Liver (tissue), 9 donors: ENCODE results near the gene SOWAHA. TPM values are rescaled to one million over a fixed set of nuclear protein-coding genes. Genes with fewer than 3 reads are reported as not detected.

Experiments
- DNase-seq: peaks from one replicate; pipeline ENCODE4 v3.0.0-alpha.2; 2017; ENCODE audit warnings: low spot score
- H3K27ac ChIP-seq, 2 donors: one replicate each; pipeline ENCODE4 v1.7.0; 2013; ENCODE audit warnings: inconsistent platforms in 2 of 2, low read length in 2 of 2, control low read depth in 1 of 2, low read depth in 1 of 2, mild to moderate bottlenecking in 1 of 2
- H3K27me3 ChIP-seq, 4 donors: one replicate each; pipeline versions ENCODE4 v1.6.1 to v1.7.0; 2013; ENCODE audit warnings: low read length in 3 of 4, inconsistent platforms in 1 of 4, mild to moderate bottlenecking in 1 of 4, moderate library complexity in 1 of 4; ENCODE audit not compliant: control insufficient read depth in 4 of 4, insufficient read depth in 4 of 4
- H3K36me3 ChIP-seq, 4 donors: one replicate each; pipeline versions ENCODE4 v1.6.1 to v1.7.0; 2013; ENCODE audit warnings: low read length in 3 of 4, mild to moderate bottlenecking in 3 of 4, low read depth in 1 of 4, moderate library complexity in 1 of 4; ENCODE audit not compliant: control insufficient read depth in 4 of 4, insufficient read depth in 3 of 4
- H3K4me1 ChIP-seq, 4 donors: one replicate each; pipeline versions ENCODE4 v1.6.1 to v1.7.0; 2013; ENCODE audit warnings: low read length in 3 of 4, mild to moderate bottlenecking in 3 of 4, moderate library complexity in 1 of 4; ENCODE audit not compliant: control insufficient read depth in 4 of 4, insufficient read depth in 4 of 4
- H3K4me3 ChIP-seq, 3 donors: one replicate each; pipeline versions ENCODE4 v1.6.1 to v1.7.0; 2013; ENCODE audit warnings: low read length in 3 of 3, control low read depth in 1 of 3, low read depth in 1 of 3, mild to moderate bottlenecking in 1 of 3
- H3K9ac ChIP-seq, 2 donors: one replicate each; pipeline ENCODE4 v1.7.0; 2013; ENCODE audit warnings: low read length in 2 of 2, mild to moderate bottlenecking in 2 of 2, moderate library complexity in 2 of 2, control low read depth in 1 of 2, low read depth in 1 of 2
- H3K9me3 ChIP-seq, 4 donors: one replicate each; pipeline versions ENCODE4 v1.6.1 to v1.7.0; 2013; ENCODE audit warnings: low read length in 3 of 4; ENCODE audit not compliant: control insufficient read depth in 4 of 4
- ATF3 ChIP-seq: IDR thresholded peaks from 2 replicates; pipeline ENCODE4 v1.6.1; 2016; ENCODE audit warnings: antibody characterized with exemption
- EGR1 ChIP-seq, 2 donors: IDR thresholded peaks; 2 replicates each; pipeline ENCODE4 v1.6.1; 2016 to 2018; ENCODE audit warnings: antibody characterized with exemption in 2 of 2, low read depth in 2 of 2
- FOXA2 ChIP-seq: IDR thresholded peaks from 2 replicates; pipeline ENCODE4 v1.6.1; 2016; ENCODE audit warnings: antibody characterized with exemption
- GABPA ChIP-seq, 2 donors: IDR thresholded peaks in 1 of 2; conservative IDR thresholded peaks in 1 of 2; 2 replicates each; pipeline ENCODE4 v1.6.1; 2016; ENCODE audit warnings: antibody characterized with exemption in 2 of 2, mild to moderate bottlenecking in 1 of 2, moderate library complexity in 1 of 2
- HNF4G ChIP-seq: IDR thresholded peaks from 2 replicates; pipeline ENCODE4 v1.6.1; 2016; ENCODE audit warnings: antibody characterized with exemption
- JUND ChIP-seq, 2 donors: IDR thresholded peaks; 2 replicates each; pipeline ENCODE4 v1.6.1; 2016; ENCODE audit warnings: antibody characterized with exemption in 2 of 2
- NR2F2 ChIP-seq: IDR thresholded peaks from 2 replicates; pipeline ENCODE4 v1.6.1; 2016; ENCODE audit warnings: antibody characterized with exemption
- REST ChIP-seq: IDR thresholded peaks from 2 replicates; pipeline ENCODE4 v1.6.1; 2016; ENCODE audit warnings: antibody characterized with exemption, mild to moderate bottlenecking
- RXRA ChIP-seq, 2 donors: IDR thresholded peaks; 2 replicates each; pipeline ENCODE4 v1.6.1; 2017 to 2018; ENCODE audit warnings: antibody characterized with exemption in 2 of 2, mild to moderate bottlenecking in 1 of 2
- SP1 ChIP-seq: IDR thresholded peaks from 2 replicates; pipeline ENCODE4 v1.6.1; 2018; ENCODE audit warnings: antibody characterized with exemption, mild to moderate bottlenecking
- TAF1 ChIP-seq: conservative IDR thresholded peaks from 2 replicates; pipeline ENCODE4 v1.6.1; 2016; ENCODE audit warnings: antibody characterized with exemption, mild to moderate bottlenecking
- YY1 ChIP-seq: IDR thresholded peaks from 2 replicates; pipeline ENCODE4 v1.6.1; 2016; ENCODE audit warnings: antibody characterized with exemption, mild to moderate bottlenecking
- WGBS: extraction: QIAGEN DNeasy Blood & Tissue Kit; methylation state at CpG from one replicate; pipeline ENCODE4 v1.1.7; 2013; 5-methylcytosine and 5-hydroxymethylcytosine counted together
- polyA plus RNA-seq, 2 donors: library from polyadenylated mRNA; stranded (reverse) in 1 of 2; unstranded in 1 of 2; fragments of 200-250 nt in 1 of 2; fragments of >200 nt in 1 of 2; fragmentation: Nextera tagmentation in 1 of 2; extraction: Ambion mirVana in 1 of 2; gene quantifications; one replicate each; pipeline versions ENCODE4 v1.2.1 to v1.2.3, GENCODE V29; 2013 to 2015
- total RNA-seq, 2 donors: library from RNA; depleted of rRNA; stranded (reverse); fragments of >200 nt; gene quantifications; one replicate each; pipeline ENCODE4 v1.2.3, GENCODE V29; 2014
- TF ChIP-seq, protein P1 (sequence below): fragments of 150-350 bp; IDR thresholded peaks from 2 replicates; pipeline ENCODE4 v1.5.1; 2017; ENCODE audit warnings: improper control_type of control experiment, low read depth, low read length; ENCODE audit not compliant: missing input control
- TF ChIP-seq, protein P2 (sequence below): IDR thresholded peaks from 2 replicates; pipeline ENCODE4 v1.6.1; 2016; ENCODE audit warnings: antibody characterized with exemption
- donor health status: healthy.
- donor health status: healthy.
- donor health status: healthy.
- donor health status: healthy.
- donor health status: healthy.

SOWAHA gene
- total RNA-seq, result 1 to 10 TPM; 1.6 to 1.9 TPM
- polyA plus RNA-seq, result 1 to 10 TPM; 1.3 to 2.2 TPM

DNA sequence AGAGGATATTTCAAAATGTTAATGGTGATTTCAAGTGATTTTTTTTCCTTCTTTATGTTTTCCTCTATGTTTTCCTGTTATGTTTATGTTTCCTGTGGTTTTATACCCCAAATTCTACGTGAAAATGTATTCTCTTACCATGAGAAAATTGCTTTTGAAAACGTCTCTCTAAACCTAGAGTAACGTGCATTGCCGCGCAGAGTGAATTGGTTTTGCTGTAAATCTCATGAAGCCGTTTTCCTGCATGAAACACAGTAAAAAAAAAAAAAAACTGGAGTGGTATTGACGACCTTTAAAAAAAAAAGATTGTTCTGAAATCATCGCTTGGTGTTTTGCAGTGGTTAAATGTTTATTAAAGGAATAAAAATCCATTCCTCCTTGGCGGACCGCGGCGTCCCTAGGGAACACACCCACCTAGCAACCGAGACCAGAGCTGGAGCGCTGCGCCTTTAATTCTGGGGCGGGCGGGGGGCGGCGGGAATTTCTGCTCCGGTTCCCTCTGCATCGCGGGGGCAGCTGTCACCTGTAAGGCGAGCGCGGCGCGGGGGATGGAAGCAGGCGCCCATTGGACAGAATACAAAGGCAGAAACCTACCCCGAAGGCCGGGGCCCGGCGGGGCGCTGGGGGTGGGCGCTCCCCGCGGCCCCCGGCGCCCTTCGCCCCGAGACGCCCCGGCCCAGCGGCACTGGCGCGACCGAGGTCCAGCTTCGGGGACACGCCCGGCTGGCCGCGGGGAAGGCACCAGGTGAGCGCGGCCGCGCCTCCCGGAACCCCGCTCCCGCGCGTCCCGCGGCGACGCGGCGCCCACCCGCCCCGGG lies at the start of gene SOWAHA:
TSS of gene SOWAHA (plus strand) at position 522 of the 818 bp plus-strand sequence. CDS start 320 bp downstream, outside the sequence.
- 5% methylated on average over 68 of the region's 68 CpGs for WGBS
- H3K27me3 ChIP-seq, result no peaks in the 10 kb centered on the region
- peaks cover 0 to 23% (median 9%) of the 10 kb centered on the region in 4 donors for H3K4me1 ChIP-seq
- H3K4me3 ChIP-seq, result peak within 1 kb of the TSS in 2 of 3 donors; percentile 10 to 76
- no peak within 1 kb of the TSS for H3K27ac ChIP-seq
- no peaks in the 10 kb centered on the region for H3K9me3 ChIP-seq
- no peaks in the 10 kb centered on the region for H3K36me3 ChIP-seq
- H3K9ac ChIP-seq, result no peak within 1 kb of the TSS
- TF ChIP-seq SP1, result no peak
- TF ChIP-seq RXRA (IDR thresholded peaks at IDR 0.05), result no peak
- no peak for TF ChIP-seq EGR1 (IDR thresholded peaks at IDR 0.05; ENCODE audit: low read depth in 2 of 2)
- no peak for TF ChIP-seq REST
- TF ChIP-seq ATF3, result no peak
- no peak for TF ChIP-seq JUND (IDR thresholded peaks at IDR 0.05)
- TF ChIP-seq NR2F2, result no peak
- no peak for TF ChIP-seq FOXA2
- TF ChIP-seq HNF4G, result no peak
- TF ChIP-seq, protein P1, sequence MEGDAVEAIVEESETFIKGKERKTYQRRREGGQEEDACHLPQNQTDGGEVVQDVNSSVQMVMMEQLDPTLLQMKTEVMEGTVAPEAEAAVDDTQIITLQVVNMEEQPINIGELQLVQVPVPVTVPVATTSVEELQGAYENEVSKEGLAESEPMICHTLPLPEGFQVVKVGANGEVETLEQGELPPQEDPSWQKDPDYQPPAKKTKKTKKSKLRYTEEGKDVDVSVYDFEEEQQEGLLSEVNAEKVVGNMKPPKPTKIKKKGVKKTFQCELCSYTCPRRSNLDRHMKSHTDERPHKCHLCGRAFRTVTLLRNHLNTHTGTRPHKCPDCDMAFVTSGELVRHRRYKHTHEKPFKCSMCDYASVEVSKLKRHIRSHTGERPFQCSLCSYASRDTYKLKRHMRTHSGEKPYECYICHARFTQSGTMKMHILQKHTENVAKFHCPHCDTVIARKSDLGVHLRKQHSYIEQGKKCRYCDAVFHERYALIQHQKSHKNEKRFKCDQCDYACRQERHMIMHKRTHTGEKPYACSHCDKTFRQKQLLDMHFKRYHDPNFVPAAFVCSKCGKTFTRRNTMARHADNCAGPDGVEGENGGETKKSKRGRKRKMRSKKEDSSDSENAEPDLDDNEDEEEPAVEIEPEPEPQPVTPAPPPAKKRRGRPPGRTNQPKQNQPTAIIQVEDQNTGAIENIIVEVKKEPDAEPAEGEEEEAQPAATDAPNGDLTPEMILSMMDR, result no peak
- no peak for TF ChIP-seq YY1
- DNase-seq, result peak; percentile 54

DNA sequence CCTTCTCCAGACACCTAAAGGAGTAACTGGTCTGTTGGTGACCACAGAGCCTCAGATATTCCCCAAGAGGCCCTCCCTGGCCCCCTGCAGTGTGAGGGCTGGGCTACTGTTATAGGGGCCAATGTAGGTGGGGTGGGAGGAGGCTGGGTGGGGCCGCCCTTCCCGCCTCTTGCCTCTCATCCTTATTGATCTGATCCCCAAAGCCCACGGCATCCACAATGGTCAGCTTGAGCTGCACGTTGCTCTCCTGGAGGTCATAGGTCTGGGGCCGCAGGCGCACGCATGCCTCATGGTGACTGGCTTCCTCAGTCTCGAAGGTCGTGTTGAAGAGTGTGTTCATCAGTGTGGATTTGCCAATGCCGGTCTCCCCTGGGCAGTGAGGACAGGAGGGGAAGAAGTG lies 49.1 kb upstream of the SOWAHA start:
- H3K27ac ChIP-seq, result no peak overlapping the region
- DNase-seq, result no peak
- TF ChIP-seq, protein P1, result no peak
- TF ChIP-seq RXRA (IDR thresholded peaks at IDR 0.05) (no peak), NR2F2 (no peak), SP1 (no peak), JUND (IDR thresholded peaks at IDR 0.05) (no peak), GABPA (IDR thresholded peaks at IDR 0.05 in 1 of 2, conservative IDR thresholded peaks at IDR 0.05 in 1 of 2) (no peak), YY1 (no peak), TAF1 (no peak), FOXA2 (no peak), REST (no peak)
- TF ChIP-seq, protein P2, sequence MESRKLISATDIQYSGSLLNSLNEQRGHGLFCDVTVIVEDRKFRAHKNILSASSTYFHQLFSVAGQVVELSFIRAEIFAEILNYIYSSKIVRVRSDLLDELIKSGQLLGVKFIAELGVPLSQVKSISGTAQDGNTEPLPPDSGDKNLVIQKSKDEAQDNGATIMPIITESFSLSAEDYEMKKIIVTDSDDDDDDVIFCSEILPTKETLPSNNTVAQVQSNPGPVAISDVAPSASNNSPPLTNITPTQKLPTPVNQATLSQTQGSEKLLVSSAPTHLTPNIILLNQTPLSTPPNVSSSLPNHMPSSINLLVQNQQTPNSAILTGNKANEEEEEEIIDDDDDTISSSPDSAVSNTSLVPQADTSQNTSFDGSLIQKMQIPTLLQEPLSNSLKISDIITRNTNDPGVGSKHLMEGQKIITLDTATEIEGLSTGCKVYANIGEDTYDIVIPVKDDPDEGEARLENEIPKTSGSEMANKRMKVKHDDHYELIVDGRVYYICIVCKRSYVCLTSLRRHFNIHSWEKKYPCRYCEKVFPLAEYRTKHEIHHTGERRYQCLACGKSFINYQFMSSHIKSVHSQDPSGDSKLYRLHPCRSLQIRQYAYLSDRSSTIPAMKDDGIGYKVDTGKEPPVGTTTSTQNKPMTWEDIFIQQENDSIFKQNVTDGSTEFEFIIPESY, result no peak
- no peak overlapping the region for H3K9ac ChIP-seq
- H3K4me3 ChIP-seq, result no peak overlapping the region
- H3K9me3 ChIP-seq, result no peaks in the 10 kb centered on the region
- no peaks in the 10 kb centered on the region for H3K27me3 ChIP-seq
- 97% methylated on average over 10 of the region's 10 CpGs for WGBS
- peaks cover 0 to 46% (median 7%) of the 10 kb centered on the region in 4 donors for H3K36me3 ChIP-seq
- H3K4me1 ChIP-seq, result no peaks in the 10 kb centered on the region
